Colonic mucosa (tissue), 4 donors: ENCODE results near the gene GNG2. TPM values are rescaled to one million over a fixed set of nuclear protein-coding genes. Genes with fewer than 3 reads are reported as not detected.

ENCODE experiments used
- DNase-seq: peaks from one replicate; pipeline ENCODE4 v3.0.0-alpha.2; 2020
- H3K27ac ChIP-seq: fragments of 200-600 bp; one replicate; pipeline ENCODE4 v1.8.0; 2021
- H3K27me3 ChIP-seq: fragments of 200-600 bp; one replicate; pipeline ENCODE4 v1.8.0; 2021
- H3K36me3 ChIP-seq: fragments of 200-600 bp; one replicate; pipeline ENCODE4 v1.8.0; 2021
- H3K4me1 ChIP-seq: fragments of 200-600 bp; one replicate; pipeline ENCODE4 v1.8.0; 2021; ENCODE audit warnings: mild to moderate bottlenecking
- H3K4me3 ChIP-seq: fragments of 200-600 bp; one replicate; pipeline ENCODE4 v1.8.0; 2021
- H3K9ac ChIP-seq, 2 donors: one replicate each; pipeline ENCODE4 v1.7.0; 2013; ENCODE audit warnings: control low read depth in 2 of 2, low read depth in 2 of 2, low read length in 2 of 2
- H3K9me3 ChIP-seq: fragments of 200-600 bp; one replicate; pipeline ENCODE4 v1.8.0; 2021
- CTCF ChIP-seq: fragments of 200-600 bp; IDR thresholded peaks from one replicate; pipeline ENCODE4 v1.8.0; 2022; ENCODE audit warnings: antibody characterized with exemption, mild to moderate bottlenecking
- intact Hi-C: fragments of 100-400 bp; cut with DNase I; formaldehyde crosslinking; loops from one replicate; pipeline ENCODE4 v1.14.1; 2022
- total RNA-seq, 2 donors: library from RNA; stranded (reverse); fragmentation: NEBNext Ultra II Directional in 1 of 2; extraction: Animal tissue kit (Norgen Biotek cat#: 25700) in 1 of 2; gene quantifications; one replicate each; pipeline ENCODE4 v1.2.1, GENCODE V29; 2021
- donor health status: healthy.
- donor health status: DM: no; HTN: no; CAD: no.
- donor health status: DM: no; HTN: no; CAD: no.

GNG2 gene
- total RNA-seq, 2 donors from 2014 or later: 4.9 to 18.2 TPM

GRCh38 chr14:51921026-51921425 is 60.6 kb downstream of the GNG2 start:
- no peak for DNase-seq
- Histone ChIP-seq H3K27me3 (no peaks in the 10 kb centered on the region), H3K36me3 (no peaks in the 10 kb centered on the region), H3K4me1 (no peaks in the 10 kb centered on the region), H3K9me3 (no peaks in the 10 kb centered on the region), H3K27ac (no peak overlapping the region), H3K4me3 (no peak overlapping the region), H3K9ac (no peak overlapping the region)
- intact Hi-C loops: no loop called here
- no peak for TF ChIP-seq CTCF

- Histone ChIP-seq H3K36me3 (no peaks in the 10 kb centered on the region), H3K4me3 (no peak overlapping the region), H3K4me1 (no peaks in the 10 kb centered on the region), H3K9me3 (no peaks in the 10 kb centered on the region), H3K9ac (no peak overlapping the region), H3K27me3 (no peaks in the 10 kb centered on the region), H3K27ac (no peak overlapping the region)
- no peak for TF ChIP-seq CTCF
- DNase-seq: no peak
- intact Hi-C loops: no loop called here
Observed at GRCh38 chr14:51922624-51923023, 62.2 kb downstream of the GNG2 start.

- Histone ChIP-seq H3K27ac (no peak overlapping the region), H3K4me1 (no peaks in the 10 kb centered on the region), H3K9ac (no peak overlapping the region), H3K4me3 (no peak overlapping the region), H3K36me3 (no peaks in the 10 kb centered on the region), H3K9me3 (no peaks in the 10 kb centered on the region), H3K27me3 (no peaks in the 10 kb centered on the region)
- no peak for TF ChIP-seq CTCF
- no peak for DNase-seq
- intact Hi-C loops: no loop called here
Observed at GRCh38 chr14:51924600-51924999, 64.2 kb downstream of the GNG2 start.

- no peak overlapping the region for H3K4me3 ChIP-seq
Observed at GRCh38 chr14:51925980-51926379, 65.6 kb downstream of the GNG2 start.

GRCh38 chr14:51926449-51926848 is 66.0 kb downstream of the GNG2 start:
- no peaks in the 10 kb centered on the region for H3K36me3 ChIP-seq
- no peak overlapping the region for H3K4me3 ChIP-seq
- intact Hi-C loops: no loop called here
- no peaks in the 10 kb centered on the region for H3K4me1 ChIP-seq
- TF ChIP-seq CTCF: no peak
- no peak overlapping the region for H3K27ac ChIP-seq
- DNase-seq: no peak
- H3K27me3 ChIP-seq: no peaks in the 10 kb centered on the region
- no peak overlapping the region for H3K9ac ChIP-seq
- no peaks in the 10 kb centered on the region for H3K9me3 ChIP-seq

More at GRCh38 chr14:51925980-51926379, 65.6 kb downstream of the GNG2 start:
- no peaks in the 10 kb centered on the region for H3K9me3 ChIP-seq
- no peaks in the 10 kb centered on the region for H3K36me3 ChIP-seq
- H3K27me3 ChIP-seq: no peaks in the 10 kb centered on the region
- H3K27ac ChIP-seq: no peak overlapping the region
- no peak for DNase-seq
- no peaks in the 10 kb centered on the region for H3K4me1 ChIP-seq
- H3K9ac ChIP-seq: no peak overlapping the region
- intact Hi-C loops: no loop called here
- no peak for TF ChIP-seq CTCF

GRCh38 chr14:51928568-51928967 is 68.2 kb downstream of the GNG2 start:
- no peaks in the 10 kb centered on the region for H3K4me1 ChIP-seq
- no peak overlapping the region for H3K4me3 ChIP-seq
- no peaks in the 10 kb centered on the region for H3K27me3 ChIP-seq
- TF ChIP-seq CTCF: no peak
- no peaks in the 10 kb centered on the region for H3K36me3 ChIP-seq
- DNase-seq: no peak
- intact Hi-C loops: no loop called here
- H3K9me3 ChIP-seq: no peaks in the 10 kb centered on the region
- H3K9ac ChIP-seq: no peak overlapping the region
- H3K27ac ChIP-seq: no peak overlapping the region
